ENCODE results near the gene ACAD10. TPM values are rescaled to one million over a fixed set of nuclear protein-coding genes. Genes with fewer than 3 reads are reported as not detected.
A peak's percentile ranks its signal among the peaks of the same experiment; 100 is the strongest.

The ACAD10 gene
- total RNA-seq, 3 donors from 2014 or later, result 17.9 to 24.1 (median 18.7) TPM

DNA sequence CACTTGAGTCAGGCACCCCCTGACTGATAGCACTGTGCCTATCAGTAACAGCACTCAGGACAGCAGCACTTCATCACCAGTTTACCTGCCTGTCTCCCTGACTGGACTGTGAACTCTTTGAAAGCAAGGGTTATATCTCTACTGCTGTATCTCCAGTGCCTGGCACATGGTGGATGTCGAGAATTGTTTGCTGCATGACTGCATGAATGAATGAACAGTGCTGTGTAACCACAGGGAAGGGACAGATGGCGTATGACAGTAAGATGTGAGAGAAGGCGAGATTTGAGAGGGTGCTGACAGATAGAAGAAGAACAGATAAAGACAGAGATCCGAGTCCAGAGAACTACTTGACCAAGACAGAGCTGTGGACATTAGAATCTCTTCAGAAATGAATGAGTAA lies 29.8 kb upstream of the ACAD10 start:
- intact Hi-C loops (cut with DNase I; ENCODE audit: low total_unique reads), result no loop called here
- Histone ChIP-seq H3K4me1 (no peaks in the 10 kb centered on the region), H3K27ac (no peak overlapping the region), H3K27me3 (no peaks in the 10 kb centered on the region), H3K9me3 (no peaks in the 10 kb centered on the region), H3K36me3 (peaks cover 8% of the 10 kb centered on the region), H3K4me3 (no peak overlapping the region)
- DNase-seq (ENCODE audit: low spot score in 2 of 2), result no peak
- TF ChIP-seq POLR2AphosphoS5 (IDR thresholded peaks at IDR 0.05), result no peak
- TF ChIP-seq CTCF (IDR thresholded peaks at IDR 0.05), result no peak
- TF ChIP-seq POLR2A (IDR thresholded peaks at IDR 0.05), result no peak

DNA sequence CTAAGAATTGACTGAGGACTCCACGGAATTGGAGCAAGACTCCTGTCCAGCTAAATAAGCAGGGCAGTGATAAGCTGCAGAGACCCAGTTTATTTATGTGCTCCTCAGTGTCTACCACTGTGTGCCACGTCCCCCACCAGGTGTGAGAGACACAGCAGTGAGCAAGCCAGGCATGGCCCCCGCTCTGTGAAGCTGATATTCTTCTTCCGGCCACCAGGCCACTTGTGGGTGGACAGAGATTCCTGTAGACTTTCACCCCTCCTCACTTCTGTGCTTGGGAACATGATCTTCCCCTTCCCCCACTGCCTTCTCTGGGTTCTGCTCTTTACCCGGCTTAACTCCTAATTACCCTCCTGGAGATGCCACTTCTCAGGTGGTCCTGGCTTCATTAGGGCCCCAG lies 21.4 kb upstream of the ACAD10 start:
- Histone ChIP-seq H3K27ac (no peak overlapping the region), H3K27me3 (no peaks in the 10 kb centered on the region), H3K9me3 (no peaks in the 10 kb centered on the region), H3K4me3 (no peak overlapping the region), H3K36me3 (peaks cover 2% of the 10 kb centered on the region), H3K4me1 (no peaks in the 10 kb centered on the region)
- no peak for DNase-seq (ENCODE audit: low spot score in 2 of 2)
- intact Hi-C loops (cut with DNase I; ENCODE audit: low total_unique reads), result no loop called here
- no peak for TF ChIP-seq CTCF (IDR thresholded peaks at IDR 0.05)
- no peak for TF ChIP-seq POLR2A (IDR thresholded peaks at IDR 0.05)
- no peak for TF ChIP-seq POLR2AphosphoS5 (IDR thresholded peaks at IDR 0.05)

DNA sequence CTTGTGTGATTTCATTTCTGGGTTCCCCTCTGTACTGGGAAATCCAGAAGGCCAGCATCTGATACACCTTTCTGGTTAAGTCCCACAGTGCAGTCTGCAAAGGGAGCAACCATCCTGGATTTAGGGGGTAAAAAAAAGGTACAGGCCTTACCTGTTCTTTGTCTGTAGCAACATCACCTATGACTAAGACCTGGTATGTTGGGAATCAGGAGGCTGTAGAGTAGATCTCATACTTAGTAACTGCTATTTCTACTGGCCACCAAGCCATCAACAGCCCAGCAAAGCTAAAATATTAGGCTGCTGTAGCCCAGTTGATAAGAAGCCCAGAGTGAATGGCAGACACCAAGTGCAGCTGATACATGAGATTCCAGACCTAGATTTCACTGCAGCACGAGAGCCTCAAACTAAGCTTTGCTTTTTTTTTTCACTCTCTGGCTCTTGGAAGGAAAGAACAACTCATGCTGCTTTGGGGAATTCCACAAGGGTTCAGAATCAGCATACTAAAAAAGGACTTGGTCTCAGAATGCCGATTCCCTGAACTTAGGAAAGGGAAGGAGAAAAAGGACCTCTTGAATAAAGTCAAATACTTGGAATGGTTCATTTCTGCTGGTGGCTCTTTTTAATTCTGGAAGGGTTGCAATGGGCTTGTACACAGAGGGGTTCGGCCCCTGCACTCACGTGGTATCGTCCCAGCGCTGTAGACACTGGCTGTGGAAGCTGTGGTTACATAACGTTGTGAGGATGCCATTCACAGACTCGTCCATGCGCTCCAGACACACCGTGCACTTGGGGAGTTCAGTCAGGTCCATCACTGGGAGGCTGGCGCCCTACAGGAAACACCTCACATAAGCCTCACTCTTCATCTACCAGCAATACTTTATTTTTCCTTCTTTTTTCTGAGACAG lies 20.6 kb upstream of the ACAD10 start:
- H3K27me3 ChIP-seq, result no peaks in the 10 kb centered on the region
- intact Hi-C loops (cut with DNase I; ENCODE audit: low total_unique reads), result no loop called here
- no peak overlapping the region for H3K27ac ChIP-seq
- H3K9me3 ChIP-seq, result no peaks in the 10 kb centered on the region
- no peak for DNase-seq (ENCODE audit: low spot score in 2 of 2)
- peaks cover 2% of the 10 kb centered on the region for H3K36me3 ChIP-seq
- no peak overlapping the region for H3K4me3 ChIP-seq
- TF ChIP-seq CTCF (IDR thresholded peaks at IDR 0.05) (no peak), POLR2A (IDR thresholded peaks at IDR 0.05) (no peak), POLR2AphosphoS5 (IDR thresholded peaks at IDR 0.05) (no peak)
- no peaks in the 10 kb centered on the region for H3K4me1 ChIP-seq

DNA sequence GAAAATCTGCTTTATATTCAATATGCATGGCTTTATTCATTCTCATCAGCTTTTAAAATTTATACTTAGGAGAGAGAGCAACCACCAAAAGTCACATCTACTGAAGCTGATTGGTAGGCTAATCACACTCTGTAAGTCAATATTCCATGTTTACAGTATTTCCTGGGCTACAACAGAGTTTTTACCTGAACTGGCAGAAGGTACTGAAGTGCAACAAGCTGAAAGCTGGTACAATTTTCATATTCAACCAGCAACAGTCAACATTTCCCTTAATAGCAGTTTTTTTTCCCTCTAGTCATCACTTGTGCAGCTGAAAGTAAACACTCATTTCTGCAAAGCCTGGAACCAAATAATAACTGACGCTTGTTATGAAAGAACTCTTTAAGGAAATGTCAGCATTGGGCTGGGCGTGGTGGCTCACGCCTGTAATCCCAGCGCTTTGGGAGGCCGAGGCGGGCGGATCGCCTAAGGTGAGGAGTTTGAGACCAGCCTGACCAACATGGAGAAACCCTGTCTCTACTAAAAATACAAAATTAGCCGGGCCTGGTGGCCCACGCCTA lies 13.0 kb upstream of the ACAD10 start:
- Histone ChIP-seq H3K36me3 (peaks cover 2% of the 10 kb centered on the region), H3K27me3 (no peaks in the 10 kb centered on the region), H3K4me3 (no peak overlapping the region), H3K27ac (no peak overlapping the region), H3K9me3 (no peaks in the 10 kb centered on the region), H3K4me1 (no peaks in the 10 kb centered on the region)
- intact Hi-C loops (cut with DNase I; ENCODE audit: low total_unique reads), result loop anchor here (10.0 kb wide), 1 partner anchor 278 kb away; no protein-coding TSS in a partner anchor
- TF ChIP-seq POLR2A (IDR thresholded peaks at IDR 0.05), result no peak
- TF ChIP-seq POLR2AphosphoS5 (IDR thresholded peaks at IDR 0.05), result no peak
- no peak for TF ChIP-seq CTCF (IDR thresholded peaks at IDR 0.05)
- DNase-seq (ENCODE audit: low spot score in 2 of 2), result no peak

DNA sequence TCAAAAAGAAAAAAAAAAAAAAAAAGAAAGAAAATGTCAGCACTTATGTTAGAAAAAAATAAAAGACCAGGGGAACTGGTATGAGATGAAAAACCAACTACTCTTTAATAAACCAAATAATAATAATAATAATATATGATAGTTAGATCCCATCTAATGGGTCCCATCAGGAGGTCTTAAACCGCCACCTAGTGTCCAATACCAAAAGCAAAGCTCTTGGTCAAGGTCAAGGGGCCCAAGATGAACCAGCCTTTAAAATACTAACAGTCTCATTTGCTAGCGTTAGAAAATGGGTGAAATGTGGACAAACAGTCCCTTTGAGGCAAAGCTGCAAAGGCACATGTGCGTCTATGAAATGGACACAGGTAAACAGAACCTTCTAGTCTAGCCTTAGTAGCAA lies 12.3 kb upstream of the ACAD10 start:
- TF ChIP-seq POLR2AphosphoS5 (IDR thresholded peaks at IDR 0.05) (no peak), CTCF (IDR thresholded peaks at IDR 0.05) (peak in 1 of 3 donors; percentile 23)
- Histone ChIP-seq H3K36me3 (peaks cover 2% of the 10 kb centered on the region), H3K27ac (no peak overlapping the region), H3K4me3 (no peak overlapping the region), H3K9me3 (no peaks in the 10 kb centered on the region), H3K27me3 (no peaks in the 10 kb centered on the region), H3K4me1 (no peaks in the 10 kb centered on the region)
- intact Hi-C loops (cut with DNase I; ENCODE audit: low total_unique reads), result loop anchor here (10.0 kb wide), 1 partner anchor 279 kb away; no protein-coding TSS in a partner anchor
- DNase-seq (ENCODE audit: low spot score in 2 of 2), result no peak
